DOHH2 (cell line): ENCODE measurements around the gene HOTAIR.

ENCODE experiments used
- EZH2phosphoT487 ChIP-seq: fragments of 200-600 bp; sonication (generic); IDR thresholded peaks from 2 replicates; pipeline ENCODE4 v1.6.1; 2017; ENCODE audit warnings: borderline replicate concordance, mild to moderate bottlenecking, antibody characterized with exemption, low read length, moderate library complexity, mixed read lengths
- TF ChIP-seq, protein P1 (sequence below): fragments of 200-600 bp; sonication (generic); IDR thresholded peaks from one replicate; pipeline ENCODE4 v1.5.1; 2014; ENCODE audit warnings: antibody characterized with exemption, mild to moderate bottlenecking, low read depth, low read length; ENCODE audit not compliant: poor library complexity, severe bottlenecking

DNA sequence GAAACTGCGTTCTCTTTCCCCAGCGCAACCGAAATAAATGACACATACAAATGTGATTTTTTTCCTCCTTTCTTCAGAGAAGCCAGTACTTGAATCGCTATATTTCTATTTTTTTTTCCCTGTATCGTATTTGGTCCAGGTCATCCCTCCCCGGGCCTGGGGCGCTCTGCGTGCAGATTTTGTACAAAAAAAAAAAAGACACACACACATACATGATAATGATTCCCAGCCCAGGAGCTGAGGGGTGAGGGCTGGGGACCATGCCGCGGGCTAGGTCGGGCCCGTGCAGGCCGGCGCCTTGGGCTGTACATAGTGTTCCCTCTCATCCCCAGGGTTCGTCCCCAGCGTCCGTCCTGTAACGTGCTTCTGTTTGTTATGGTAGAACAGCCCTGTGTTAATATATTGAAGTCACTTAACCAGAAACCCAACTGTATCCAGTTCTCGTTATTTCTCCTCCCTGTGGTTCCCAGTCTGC lies 28.2 kb upstream of the HOTAIR start:
- TF ChIP-seq, protein P1, sequence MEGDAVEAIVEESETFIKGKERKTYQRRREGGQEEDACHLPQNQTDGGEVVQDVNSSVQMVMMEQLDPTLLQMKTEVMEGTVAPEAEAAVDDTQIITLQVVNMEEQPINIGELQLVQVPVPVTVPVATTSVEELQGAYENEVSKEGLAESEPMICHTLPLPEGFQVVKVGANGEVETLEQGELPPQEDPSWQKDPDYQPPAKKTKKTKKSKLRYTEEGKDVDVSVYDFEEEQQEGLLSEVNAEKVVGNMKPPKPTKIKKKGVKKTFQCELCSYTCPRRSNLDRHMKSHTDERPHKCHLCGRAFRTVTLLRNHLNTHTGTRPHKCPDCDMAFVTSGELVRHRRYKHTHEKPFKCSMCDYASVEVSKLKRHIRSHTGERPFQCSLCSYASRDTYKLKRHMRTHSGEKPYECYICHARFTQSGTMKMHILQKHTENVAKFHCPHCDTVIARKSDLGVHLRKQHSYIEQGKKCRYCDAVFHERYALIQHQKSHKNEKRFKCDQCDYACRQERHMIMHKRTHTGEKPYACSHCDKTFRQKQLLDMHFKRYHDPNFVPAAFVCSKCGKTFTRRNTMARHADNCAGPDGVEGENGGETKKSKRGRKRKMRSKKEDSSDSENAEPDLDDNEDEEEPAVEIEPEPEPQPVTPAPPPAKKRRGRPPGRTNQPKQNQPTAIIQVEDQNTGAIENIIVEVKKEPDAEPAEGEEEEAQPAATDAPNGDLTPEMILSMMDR = no peak
- no peak for TF ChIP-seq EZH2phosphoT487
